Measurements from ENCODE around the gene GPC2.

GRCh38 chr7:100126239-100126930 lies 50.8 kb downstream of the GPC2 start:
- no peak for TF ChIP-seq CTCF (IDR thresholded peaks at IDR 0.05)
- TF ChIP-seq REST (IDR thresholded peaks at IDR 0.05), result no peak
- 0 out of 2 replicates have a peak, but pooled peaks have one; percentile 45 for TF ChIP-seq E2F6 (IDR thresholded peaks at IDR 0.05; ENCODE audit: borderline replicate concordance, low read depth)
- TF ChIP-seq MAFK (IDR thresholded peaks at IDR 0.05; ENCODE audit: partially characterized antibody), result no peak
- TF ChIP-seq MAZ (IDR thresholded peaks at IDR 0.05; ENCODE audit: borderline replicate concordance, low read depth, low read length), result no peak
- TF ChIP-seq POLR2A (IDR thresholded peaks at IDR 0.05; ENCODE audit: low read length), result no peak
- no peak for TF ChIP-seq PBX3 (IDR thresholded peaks at IDR 0.05)
